Measurements from ENCODE around the gene CFAP46. TPM values are rescaled to one million over a fixed set of nuclear protein-coding genes. Genes with fewer than 3 reads are reported as not detected.
"Not testable (repeated sequence)": the region's sequence is repeated elsewhere in the genome, so short reads cannot be mapped to it uniquely, and the experiment has no call there.

The CFAP46 gene
- total RNA-seq, 1 donor from 2014 or later: 0.41 TPM

GRCh38 chr10:132926777-132927650 is 15.4 kb downstream of the CFAP46 start:
- no peak for DNase-seq

DNA sequence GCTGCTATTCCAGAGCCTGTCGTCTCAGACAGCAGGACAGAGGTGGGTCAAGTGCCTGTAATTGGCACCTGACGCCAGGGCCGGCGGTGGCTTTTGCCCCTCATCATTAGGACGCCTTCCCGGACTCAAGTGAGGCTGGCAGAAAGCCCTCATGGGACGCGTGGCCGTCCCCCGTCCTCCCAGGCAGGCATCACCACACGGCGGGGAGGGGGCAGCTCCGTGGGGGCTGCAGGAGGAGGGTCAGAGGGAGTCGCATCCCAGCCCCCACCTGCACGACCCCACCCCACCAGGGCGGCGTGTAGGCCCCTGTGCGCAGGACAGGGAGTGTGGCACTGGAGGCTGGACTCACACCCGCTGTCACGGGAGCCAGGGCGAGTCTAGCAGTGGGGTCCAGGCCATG is 16.3 kb downstream of the CFAP46 start:
- no peak for DNase-seq

DNA sequence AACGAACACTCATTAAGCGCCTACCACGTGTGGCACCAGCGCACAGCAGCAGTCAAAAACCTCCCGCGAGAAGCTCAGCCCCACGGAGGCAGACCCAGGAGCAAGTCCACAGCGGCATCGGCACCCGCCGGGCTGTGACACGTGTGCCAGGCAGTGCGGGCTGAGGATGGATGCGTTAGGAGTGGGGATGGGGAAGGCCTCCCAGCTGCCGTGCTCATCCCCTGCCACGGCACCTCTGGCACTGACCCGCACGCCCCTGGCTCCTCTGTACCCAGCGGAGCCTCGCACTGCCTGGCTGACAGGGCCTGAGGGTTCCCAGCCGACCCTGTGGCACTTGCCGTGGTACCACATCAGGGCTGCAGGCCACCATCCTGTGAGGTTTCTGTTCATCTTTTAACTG is 16.8 kb downstream of the CFAP46 start:
- no peak for DNase-seq

DNA sequence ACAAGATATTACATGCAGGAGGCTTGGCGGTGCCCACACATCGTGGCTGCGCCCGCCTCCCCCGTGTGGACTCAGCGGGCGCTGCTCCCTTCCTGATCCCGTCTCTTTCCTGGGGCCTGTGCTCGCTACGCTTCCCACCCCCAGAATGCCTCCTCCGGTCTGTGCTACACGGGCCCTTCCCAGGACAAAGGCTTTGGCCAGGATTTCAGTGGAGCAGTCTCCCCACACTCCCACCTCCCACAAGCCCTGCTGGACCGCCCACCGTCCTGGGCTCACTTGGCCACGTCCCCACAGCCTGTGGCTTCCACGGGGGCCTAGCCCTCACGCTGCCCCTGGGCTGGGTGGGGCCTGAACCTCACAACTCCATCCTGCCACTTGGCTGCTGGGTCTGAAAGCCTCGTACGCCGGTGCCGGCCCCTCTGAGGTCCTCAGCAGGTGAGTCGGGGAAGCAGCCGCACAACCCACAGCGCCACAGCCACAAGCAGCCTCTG is 17.3 kb downstream of the CFAP46 start:
- DNase-seq: no peak

DNA sequence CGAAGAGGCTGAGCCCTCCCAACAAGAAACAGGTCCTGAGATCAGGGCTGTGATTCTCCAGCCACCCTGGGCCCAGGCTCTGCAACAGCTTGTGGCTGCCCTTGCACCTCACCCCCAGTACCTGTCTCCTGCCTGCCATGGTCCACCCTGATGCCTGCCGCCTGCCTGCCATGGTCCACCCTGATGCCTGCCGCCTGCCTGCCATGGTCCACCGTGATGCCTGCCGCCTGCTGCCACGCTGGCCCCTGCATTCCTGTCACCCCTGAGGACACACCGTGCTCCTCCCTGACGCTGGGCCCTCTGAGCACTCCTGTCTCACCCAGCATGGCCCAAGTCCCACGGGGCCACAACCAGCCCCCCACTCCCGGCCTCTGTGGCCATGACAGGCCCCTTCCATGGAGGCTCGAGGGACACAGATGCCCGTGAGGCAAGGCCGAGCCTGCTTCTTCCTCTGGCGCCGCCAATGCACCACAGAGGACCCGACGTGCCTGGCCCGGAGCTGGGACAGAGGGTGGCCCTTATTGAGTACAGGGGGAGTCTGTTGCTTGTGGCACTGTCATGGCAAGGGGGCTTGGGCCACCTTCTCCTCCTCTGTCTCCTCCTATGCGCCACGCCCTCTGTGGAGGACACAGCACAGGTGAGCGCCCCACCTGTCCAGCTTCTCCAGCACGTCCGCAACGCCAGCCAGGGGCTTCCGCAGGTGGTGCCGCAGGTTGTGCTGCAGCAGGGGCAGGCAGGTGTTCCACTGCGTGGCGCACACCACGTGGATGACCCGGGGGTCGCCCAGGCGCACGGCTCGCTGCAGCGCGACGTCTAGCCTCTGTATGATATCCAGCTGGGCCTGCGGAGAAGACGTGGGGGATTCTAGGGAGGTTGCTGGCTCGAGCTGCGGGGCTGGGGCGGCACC is 18.1 kb downstream of the CFAP46 start:
- no peak for DNase-seq

DNA sequence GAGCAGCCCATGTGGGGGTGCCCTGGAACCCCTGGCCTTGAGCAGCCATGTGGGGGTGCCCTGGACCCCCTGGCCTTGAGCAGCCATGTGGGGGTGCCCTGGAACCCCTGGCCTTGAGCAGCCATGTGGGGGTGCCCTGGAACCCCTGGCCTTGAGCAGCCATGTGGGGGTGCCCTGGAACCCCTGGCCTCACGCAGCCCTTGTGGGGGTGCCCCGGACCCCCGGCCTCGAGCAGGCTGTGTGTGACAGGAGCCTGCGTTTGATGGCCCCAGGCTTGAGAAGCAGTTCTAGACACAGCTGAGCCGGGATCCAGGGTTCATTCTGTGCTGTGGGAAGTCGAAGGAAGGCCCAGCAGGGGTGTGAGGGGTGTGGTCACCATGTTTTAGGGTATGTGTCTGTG is 19.0 kb downstream of the CFAP46 start:
- not testable (repeated sequence) for DNase-seq

DNA sequence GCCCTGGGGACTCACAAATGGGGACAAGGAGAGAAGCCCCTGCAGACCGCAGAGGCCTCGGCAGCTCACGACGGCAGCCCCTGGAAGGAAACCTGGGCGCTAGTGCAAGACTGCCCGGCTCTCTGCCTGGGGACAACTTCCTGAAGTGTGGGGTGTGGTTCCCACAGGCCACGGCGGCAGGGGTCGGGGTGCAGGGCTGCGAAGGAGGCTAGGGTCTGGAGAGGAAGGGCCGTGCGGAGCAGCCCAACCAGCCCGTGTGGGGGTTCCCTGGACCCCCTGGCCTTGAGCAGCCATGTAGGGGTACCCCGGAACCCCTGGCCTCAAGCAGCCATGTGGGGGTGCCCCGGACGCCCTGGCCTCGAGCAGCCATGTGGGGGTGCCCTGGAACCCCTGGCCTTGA is 19.5 kb downstream of the CFAP46 start:
- no peak for DNase-seq

- no peak for DNase-seq
Measured at GRCh38 chr10:132921818-132922807, 20.3 kb downstream of the CFAP46 start.

DNA sequence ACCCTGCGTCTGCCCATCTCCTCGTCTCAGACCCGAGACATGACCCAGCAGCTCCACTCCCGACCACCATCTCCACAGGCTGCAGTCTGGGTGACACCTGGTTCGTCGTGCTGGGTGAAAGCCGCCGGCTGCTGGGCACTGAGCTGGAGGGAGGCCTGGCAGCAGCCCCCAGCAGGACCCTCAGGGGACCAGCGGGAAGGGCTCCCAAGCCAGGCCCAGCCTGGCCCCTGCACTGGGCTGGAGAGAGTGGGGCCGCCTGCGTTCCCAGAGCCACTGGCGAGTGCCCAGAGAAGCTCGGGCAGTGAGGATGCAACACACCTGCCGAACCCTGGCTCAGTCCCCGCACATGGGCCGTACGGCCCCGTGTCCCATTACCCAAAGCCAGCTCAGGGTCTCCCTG is 21.3 kb downstream of the CFAP46 start:
- no peak for DNase-seq

DNA sequence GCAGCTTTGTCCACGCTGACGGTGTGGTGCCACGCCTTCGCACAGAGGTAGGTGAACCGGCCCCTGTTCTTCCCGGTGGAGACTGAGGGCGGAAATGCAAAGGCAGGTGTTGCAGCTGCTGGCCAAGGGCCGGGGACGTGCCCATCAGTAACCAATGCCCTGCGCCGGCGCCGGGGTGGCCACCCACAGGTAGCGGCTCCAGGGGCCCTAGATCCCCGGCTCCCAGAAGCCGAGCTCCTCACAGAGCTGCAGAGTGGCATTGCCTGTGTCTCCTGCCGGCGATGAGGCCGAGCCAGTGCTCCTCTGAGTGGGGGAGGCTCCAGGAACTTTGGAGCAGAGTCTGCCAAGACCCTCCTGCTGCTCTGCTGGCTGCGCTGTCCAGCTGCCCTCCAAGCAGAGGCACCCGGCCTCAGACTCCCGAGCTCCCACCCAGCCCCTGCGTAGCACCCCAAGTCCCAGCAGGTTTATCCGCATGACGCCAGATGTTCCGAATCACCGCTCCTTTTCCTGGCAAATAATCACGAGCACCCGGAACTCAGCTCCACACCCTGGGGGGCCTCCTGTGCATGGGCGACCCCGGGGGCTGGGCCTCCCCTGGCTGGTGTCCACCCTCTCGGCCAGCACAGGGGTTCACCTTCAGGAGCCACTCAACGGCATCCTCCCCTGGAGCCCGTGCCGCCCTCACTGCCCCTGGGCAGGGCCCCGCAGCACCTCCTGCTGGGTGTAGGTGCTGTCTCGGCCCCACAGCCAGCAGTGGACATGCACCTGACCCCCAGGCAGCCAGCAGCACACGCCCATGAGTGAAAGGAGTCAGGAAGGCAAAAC is 22.1 kb downstream of the CFAP46 start:
- no peak for DNase-seq

DNA sequence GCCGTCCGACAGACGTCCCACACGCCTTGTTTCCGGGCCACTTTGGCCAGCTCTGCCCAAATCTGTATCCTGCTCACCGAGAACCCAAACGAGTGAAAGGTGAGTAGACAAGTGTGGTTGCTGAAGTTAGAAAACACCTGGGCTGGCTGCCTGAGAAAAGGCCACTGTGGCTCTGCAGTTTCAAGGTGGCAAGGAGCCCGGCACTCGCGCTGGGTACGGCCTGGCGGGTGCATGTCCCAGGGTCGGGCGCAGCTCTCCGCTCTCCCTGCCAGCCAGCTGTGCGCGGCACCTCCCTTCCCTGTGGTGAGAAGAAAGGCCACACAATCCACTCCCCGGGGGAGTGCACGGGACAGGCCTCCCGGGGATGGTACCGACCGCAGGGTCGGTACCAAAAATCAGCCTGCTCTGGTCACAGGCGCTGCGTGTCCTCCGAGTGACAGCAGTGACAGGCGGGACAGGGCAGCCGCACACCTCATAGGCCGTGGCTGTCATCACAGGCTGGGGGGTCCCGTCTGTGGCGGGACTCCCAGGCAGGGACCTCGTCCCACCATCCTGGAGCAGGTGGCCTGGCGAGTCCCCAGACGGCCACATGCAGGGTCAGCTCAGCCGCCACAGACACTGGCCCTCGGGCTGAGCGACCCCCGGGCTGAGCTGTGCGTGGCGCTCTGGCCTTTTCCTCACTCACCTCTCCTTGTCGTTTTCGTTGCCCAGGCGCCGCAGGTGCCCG is 22.8 kb downstream of the CFAP46 start:
- no peak for DNase-seq

GRCh38 chr10:132918617-132919373 is 23.6 kb downstream of the CFAP46 start:
- peak; percentile 34 for DNase-seq

DNA sequence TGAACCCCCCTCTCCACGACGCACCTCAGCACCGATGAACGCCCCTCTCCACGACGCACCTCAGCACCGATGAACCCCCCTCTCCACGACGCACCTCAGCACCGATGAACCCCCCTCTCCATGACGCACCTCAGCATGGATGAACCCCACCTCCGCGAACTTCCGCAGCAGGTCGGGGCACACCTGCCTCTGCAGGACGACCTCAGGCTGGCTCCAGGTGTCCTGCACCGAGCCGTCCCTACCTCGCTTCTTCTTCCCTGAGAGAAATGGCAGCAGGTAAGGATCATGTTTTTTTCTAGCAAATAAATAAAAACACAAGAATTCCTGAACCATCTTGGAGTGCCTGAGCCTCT is 24.1 kb downstream of the CFAP46 start:
- no peak for DNase-seq

DNA sequence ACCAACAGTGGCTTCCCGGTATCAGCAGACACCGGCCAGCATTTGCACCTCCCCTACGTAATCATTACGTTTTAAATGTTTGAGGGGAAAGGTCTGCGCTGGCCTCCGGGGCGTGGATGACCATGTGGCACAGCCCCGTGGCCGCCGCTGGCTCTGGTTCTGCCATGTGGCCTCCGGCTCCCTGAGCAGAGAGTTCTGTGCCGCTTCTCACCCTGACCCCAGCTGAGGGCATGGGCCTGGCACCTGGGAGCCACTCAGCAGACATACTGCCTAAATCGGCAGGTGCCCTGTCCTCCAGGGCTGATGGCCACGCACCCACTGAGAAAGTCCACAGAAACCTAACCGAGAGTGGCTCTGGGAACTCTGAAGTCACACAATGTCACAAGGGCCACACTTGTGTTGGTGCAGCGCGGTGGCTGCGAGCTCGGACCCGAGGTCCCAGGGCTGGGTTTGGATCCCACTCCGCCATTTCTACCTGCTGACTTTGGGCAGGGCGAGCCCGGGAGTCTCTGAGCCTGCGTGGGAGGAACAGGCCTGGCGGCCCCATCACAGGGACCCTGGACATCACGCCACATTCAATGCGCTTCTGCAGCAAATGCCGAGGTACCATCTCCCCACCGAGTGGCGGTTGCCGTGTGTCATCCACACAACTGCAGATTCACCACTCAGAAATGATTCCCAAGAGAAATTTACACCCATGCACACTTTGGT is 25.3 kb downstream of the CFAP46 start:
- DNase-seq: no peak

DNA sequence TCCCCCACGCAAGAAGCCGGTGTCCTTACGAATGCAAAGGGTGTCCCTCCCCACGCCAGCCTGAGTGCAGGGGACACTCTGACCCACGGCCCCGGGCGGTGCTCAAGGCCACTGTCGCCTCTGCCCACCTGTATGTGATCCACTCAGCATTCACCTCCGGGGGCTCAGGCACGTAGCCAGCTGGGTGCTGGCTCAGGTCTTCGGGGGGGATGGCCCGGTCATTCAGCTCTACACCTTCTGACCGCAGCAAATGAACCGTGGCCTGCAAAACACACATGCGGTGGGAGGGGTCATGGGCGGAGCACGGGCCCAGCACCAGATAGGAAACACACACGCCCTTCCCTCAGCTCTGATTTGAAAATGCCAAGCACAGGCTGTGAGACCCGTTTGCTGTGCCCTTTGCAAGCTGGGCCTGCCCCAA is 25.9 kb downstream of the CFAP46 start:
- DNase-seq: no peak

DNA sequence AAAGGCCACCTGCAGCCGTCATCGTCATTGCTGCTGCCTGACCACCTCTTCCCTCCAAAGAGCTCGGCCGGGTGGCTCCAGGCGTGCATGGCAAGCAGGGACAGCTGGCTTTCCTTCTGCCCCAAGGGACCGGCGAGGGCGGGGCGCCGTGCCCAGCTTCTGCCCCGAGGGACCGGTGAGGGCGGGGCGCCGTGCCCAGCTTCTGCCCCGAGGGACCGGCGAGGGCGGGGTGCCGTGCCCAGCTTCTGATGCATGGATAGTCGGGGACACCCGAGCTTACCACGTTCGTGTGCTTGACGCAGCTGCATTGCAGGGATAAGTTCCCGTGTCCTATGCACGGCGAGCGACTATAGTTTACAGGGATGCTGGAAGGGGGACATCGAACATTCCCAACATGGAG is 27.0 kb downstream of the CFAP46 start:
- no peak for DNase-seq

DNA sequence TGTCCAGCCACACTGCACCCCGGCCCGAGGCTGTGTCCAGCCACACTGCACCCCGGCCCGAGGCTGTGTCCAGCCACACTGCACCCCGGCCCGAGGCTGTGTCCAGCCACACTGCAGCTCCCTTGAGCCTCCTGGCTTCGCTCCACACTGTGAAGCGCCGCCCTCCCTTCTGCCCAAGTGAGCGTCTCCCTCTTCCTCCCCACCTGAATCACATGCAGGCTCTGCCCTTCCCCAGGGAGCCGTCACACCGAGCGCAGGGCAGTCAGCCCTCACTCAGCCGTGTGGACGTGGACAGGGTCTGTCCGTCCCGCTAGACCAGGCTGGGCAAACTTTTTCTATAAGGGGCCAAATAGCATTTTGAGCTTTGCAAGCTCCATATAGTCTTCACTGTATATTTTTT is 27.6 kb downstream of the CFAP46 start:
- DNase-seq: no peak

DNA sequence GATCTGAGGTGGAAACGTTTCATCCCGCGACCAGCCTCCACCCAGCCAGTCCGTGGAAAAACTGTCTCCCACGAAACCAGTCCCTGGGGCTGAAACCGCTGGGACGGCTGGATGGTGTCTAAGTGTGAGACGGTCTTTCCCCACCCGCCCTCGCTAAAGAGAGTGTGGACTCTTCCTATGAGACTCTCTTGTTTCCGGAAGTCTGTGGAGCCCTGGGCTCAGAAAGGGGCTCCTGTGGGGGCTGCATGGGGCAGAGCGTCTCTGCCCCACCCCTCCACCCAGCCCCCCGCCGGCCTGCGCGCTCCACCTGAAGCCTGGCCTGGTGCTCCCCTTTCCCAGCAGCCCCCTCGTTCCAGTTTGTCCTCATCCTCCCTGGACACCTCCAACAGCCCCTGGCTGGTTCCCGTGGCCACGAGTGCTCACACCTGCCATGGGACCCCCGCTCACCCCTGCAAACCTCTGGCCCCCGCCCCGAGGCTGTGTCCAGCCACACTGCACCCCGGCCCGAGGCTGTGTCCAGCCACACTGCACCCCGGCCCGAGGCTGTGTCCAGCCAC is 28.7 kb downstream of the CFAP46 start:
- no peak for DNase-seq
